Sigmoid colon (tissue), 7 donors: Measurements from ENCODE around the gene ELAPOR1. TPM values are rescaled to one million over a fixed set of nuclear protein-coding genes. Genes with fewer than 3 reads are reported as not detected.
A peak's percentile ranks its signal among the peaks of the same experiment; 100 is the strongest.

Source experiments
- DNase-seq: peaks from one replicate; pipeline ENCODE4 v3.0.0-alpha.2; 2019
- H3K27ac ChIP-seq, 4 donors: fragments of 200-600 bp; sonication (generic); one replicate each; pipeline ENCODE4 v1.5.1; 2016 to 2019; ENCODE audit warnings: mild to moderate bottlenecking in 1 of 4
- H3K27me3 ChIP-seq, 3 donors: fragments of 200-600 bp; sonication (generic); one replicate each; pipeline ENCODE4 v1.5.1; 2019; ENCODE audit warnings: mild to moderate bottlenecking in 1 of 3
- H3K36me3 ChIP-seq, 4 donors: fragments of 200-600 bp; sonication (generic); one replicate each; pipeline ENCODE4 v1.5.1; 2016 to 2019
- H3K4me1 ChIP-seq, 4 donors: fragments of 200-600 bp; sonication (generic); one replicate each; pipeline ENCODE4 v1.5.1; 2017 to 2019
- H3K4me3 ChIP-seq, 4 donors: fragments of 200-600 bp; sonication (generic); one replicate each; pipeline ENCODE4 v1.5.1; 2017 to 2019; ENCODE audit warnings: mild to moderate bottlenecking in 2 of 4, moderate library complexity in 1 of 4
- H3K9me3 ChIP-seq, 4 donors: fragments of 200-600 bp in 3 of 4; sonication (generic) in 3 of 4; one replicate each; pipeline versions ENCODE4 v1.5.1 to v1.6.1; 2013 to 2019
- CTCF ChIP-seq, 4 experiments: fragments of 450-650 bp in 3 of 4; fragments of 200-600 bp in 1 of 4; IDR thresholded peaks; one replicate each; pipeline ENCODE4 v1.5.1; 2016 to 2019; ENCODE audit warnings: antibody characterized with exemption in 4 of 4, mild to moderate bottlenecking in 3 of 4, moderate library complexity in 2 of 4
- EP300 ChIP-seq, 4 donors: sonication (generic); formaldehyde crosslinking; IDR thresholded peaks; one replicate each; pipeline ENCODE4 v1.6.1; 2017; ENCODE audit warnings: antibody characterized with exemption in 4 of 4
- POLR2A ChIP-seq, 2 donors: fragments of 450-650 bp; IDR thresholded peaks; one replicate each; pipeline ENCODE4 v1.6.1; 2016; ENCODE audit warnings: antibody characterized with exemption in 2 of 2, mild to moderate bottlenecking in 2 of 2, moderate library complexity in 2 of 2
- POLR2AphosphoS5 ChIP-seq, 4 donors: sonication (generic); formaldehyde crosslinking; IDR thresholded peaks; one replicate each; pipeline ENCODE4 v1.6.1; 2017; ENCODE audit warnings: antibody characterized with exemption in 4 of 4
- WGBS, 2 donors: extraction: QIAGEN DNeasy Blood & Tissue Kit; methylation state at CpG; one replicate each; pipeline ENCODE4 v1.1.7; 2013; 5-methylcytosine and 5-hydroxymethylcytosine counted together
- intact Hi-C: fragments of 100-400 bp; cut with DNase I; formaldehyde crosslinking; loops from one replicate; pipeline ENCODE4 v1.15.1; 2023
- polyA plus RNA-seq, 3 donors: library from polyadenylated mRNA; stranded (reverse); fragments of 200-250 nt; gene quantifications; one replicate each; pipeline ENCODE4 v1.2.3, GENCODE V29; 2013
- total RNA-seq, 4 donors: library from RNA; depleted of rRNA; stranded (reverse); fragments of >200 nt; gene quantifications; one replicate each; pipeline ENCODE4 v1.1.0, GENCODE V29; 2016
- donor health status: healthy with polysubstance abuse.
- donor health status: Bipolar disorder and iron deficiency.
- donor health status: healthy.

ELAPOR1 gene
- total and polyA plus RNA-seq, 7 donors, result 0.33 to 20.7 (median 0.71) TPM

GRCh38 chr1:109075531-109076490, 38.1 kb upstream of the ELAPOR1 start, which contains the start of gene TAF13:
TSS of gene TAF13 (minus strand) at chr1:109076003. CDS start at chr1:109075947, 56 bp downstream.
- Histone ChIP-seq H3K36me3 (peaks cover 0 to 12% (median 2%) of the 10 kb centered on the region in 4 donors), H3K4me1 (peaks cover 0 to 15% (median 13%) of the 10 kb centered on the region in 4 donors), H3K9me3 (no peaks in the 10 kb centered on the region), H3K4me3 (peak within 1 kb of the TSS; percentile 65 to 68 (median 66)), H3K27me3 (no peaks in the 10 kb centered on the region), H3K27ac (peak within 1 kb of the TSS; percentile 82 to 92 (median 89))
- intact Hi-C loops, result loop anchor here (1.0 to 5.0 kb wide), 3 partner anchors 14 to 36 kb away; partner anchors contain the start of genes ELAPOR1 and TMEM167B
- DNase-seq, result peak; percentile 97
- 5% methylated on average over 39 of the region's 39 CpGs for WGBS, 2 donors
- TF ChIP-seq CTCF (IDR thresholded peaks at IDR 0.05) (peak; percentile 42 to 75 (median 66)), EP300 (IDR thresholded peaks at IDR 0.05) (peak in 1 of 4 donors; percentile 50), POLR2A (IDR thresholded peaks at IDR 0.05) (peak; percentile 95 to 98), POLR2AphosphoS5 (IDR thresholded peaks at IDR 0.05) (peak; percentile 97 to 100 (median 99))

DNA sequence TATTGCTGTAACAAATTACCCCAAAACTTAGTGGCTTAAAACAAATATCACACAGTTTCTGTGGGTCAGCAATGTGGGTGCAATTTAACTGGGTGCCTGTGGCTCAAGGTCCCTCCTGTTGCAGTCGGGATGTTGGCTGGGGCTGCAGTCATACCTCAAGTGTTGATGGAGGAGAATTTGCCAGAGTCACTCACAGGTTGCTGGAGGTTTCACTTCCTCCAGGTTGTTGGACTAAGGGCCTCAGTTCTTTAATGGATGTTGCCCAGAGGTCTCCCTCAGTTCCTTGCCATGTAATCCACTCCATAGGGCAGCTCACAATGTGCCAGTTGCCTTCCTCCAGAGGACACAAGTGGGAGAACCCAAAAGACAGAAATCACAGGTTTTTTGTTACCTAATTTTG, 35.6 kb upstream of the ELAPOR1 start:
- no peak for DNase-seq
- H3K27ac ChIP-seq, result no peak overlapping the region
- intact Hi-C loops, result loop anchor here (5.0 kb wide), 1 partner anchor 34 kb away; the partner anchor contains the start of gene ELAPOR1

GRCh38 chr1:109079240-109079622, 34.7 kb upstream of the ELAPOR1 start:
- no peaks in the 10 kb centered on the region for H3K9me3 ChIP-seq
- no peak for DNase-seq
- H3K27me3 ChIP-seq, result no peaks in the 10 kb centered on the region
- H3K4me3 ChIP-seq, result no peak overlapping the region
- H3K36me3 ChIP-seq, result no peaks in the 10 kb centered on the region
- H3K4me1 ChIP-seq, result peaks cover 0 to 15% (median 13%) of the 10 kb centered on the region in 4 donors
- 95 to 96% methylated on average over 2 of the region's 2 CpGs for WGBS, 2 donors
- intact Hi-C loops, result loop anchor here (5.0 kb wide), 1 partner anchor 33 kb away; the partner anchor contains the start of gene ELAPOR1
- TF ChIP-seq POLR2AphosphoS5 (IDR thresholded peaks at IDR 0.05) (no peak), CTCF (IDR thresholded peaks at IDR 0.05) (no peak), POLR2A (IDR thresholded peaks at IDR 0.05) (no peak), EP300 (IDR thresholded peaks at IDR 0.05) (no peak)
- H3K27ac ChIP-seq, result peak overlapping the region in 1 of 4 donors; percentile 70

More for the DNA sequence above, 35.6 kb upstream of the ELAPOR1 start:
- H3K27me3 ChIP-seq, result no peaks in the 10 kb centered on the region
- TF ChIP-seq POLR2A (IDR thresholded peaks at IDR 0.05) (no peak), POLR2AphosphoS5 (IDR thresholded peaks at IDR 0.05) (no peak), CTCF (IDR thresholded peaks at IDR 0.05) (no peak), EP300 (IDR thresholded peaks at IDR 0.05) (no peak)
- 78 to 91% methylated on average over 1 of the region's 1 CpG for WGBS, 2 donors
- no peak overlapping the region for H3K4me3 ChIP-seq
- peaks cover 0 to 5% (median 0%) of the 10 kb centered on the region in 4 donors for H3K36me3 ChIP-seq
- H3K4me1 ChIP-seq, result peaks cover 0 to 15% (median 13%) of the 10 kb centered on the region in 4 donors
- H3K9me3 ChIP-seq, result no peaks in the 10 kb centered on the region

- TF ChIP-seq CTCF (IDR thresholded peaks at IDR 0.05), result no peak
- TF ChIP-seq POLR2AphosphoS5 (IDR thresholded peaks at IDR 0.05), result no peak
- TF ChIP-seq POLR2A (IDR thresholded peaks at IDR 0.05), result no peak
- no peak for TF ChIP-seq EP300 (IDR thresholded peaks at IDR 0.05)
- Histone ChIP-seq H3K27ac (peak overlapping the region; percentile 12 to 70 (median 30)), H3K27me3 (no peaks in the 10 kb centered on the region), H3K4me3 (no peak overlapping the region), H3K9me3 (no peaks in the 10 kb centered on the region), H3K4me1 (peaks cover 0 to 6% (median 3%) of the 10 kb centered on the region in 4 donors), H3K36me3 (no peaks in the 10 kb centered on the region)
- intact Hi-C loops, result no loop called here
- WGBS, 2 donors, result 86 to 87% methylated on average over 5 of the region's 5 CpGs
- DNase-seq, result no peak
These were observed 33.4 kb upstream of the ELAPOR1 start for GRCh38 chr1:109080441-109081082.
